ENCODE data around the gene TCEAL7. TPM values are rescaled to one million over a fixed set of nuclear protein-coding genes. Genes with fewer than 3 reads are reported as not detected.

Gene TCEAL7
- total RNA-seq, 1 experiment from 2014 or later, result 0.20 TPM

GRCh38 chrX:103344606-103345005 lies 14.6 kb downstream of the TCEAL7 start:
- no TSS peak for BruUV-seq (replicated peaks)
- RAD21 ChIA-PET (ENCODE audit: low non-redundant PET in 1 of 2, low total read pairs in 2 of 2, uncharacterized antibody in 2 of 2, unreplicated experiment in 2 of 2), result no interaction called here

More at GRCh38 chrX:103344606-103345005, 14.6 kb downstream of the TCEAL7 start:
- H3K4me3 ChIP-seq (replicated peaks in 1 of 2; ENCODE audit: low read depth in 1 of 2, low read length in 2 of 2), result no peak overlapping the region
- H3K4me2 ChIP-seq (ENCODE audit: low read length), result no peak overlapping the region
- no peaks in the 10 kb centered on the region for H3K4me1 ChIP-seq (ENCODE audit: control insufficient read depth in 1 of 2, insufficient read depth in 2 of 2, low read length in 2 of 2)
- ATAC-seq, result no peak
- no peaks in the 10 kb centered on the region for H3K36me3 ChIP-seq (ENCODE audit: control insufficient read depth in 1 of 2, insufficient read depth in 2 of 2, low read length in 2 of 2)
- no peak overlapping the region for H3K9ac ChIP-seq (ENCODE audit: low read length)
- CTCF ChIA-PET, result no interaction called here
- no peak overlapping the region for H2AFZ ChIP-seq (ENCODE audit: low read depth, low read length, poor library complexity, severe bottlenecking)
- no peak for DNase-seq (ENCODE audit: low read depth, low spot score)
- no peaks in the 10 kb centered on the region for H4K20me1 ChIP-seq (ENCODE audit: insufficient read depth)
- H3K9me2 ChIP-seq (ENCODE audit: insufficient read depth), result no peaks in the 10 kb centered on the region
- intact Hi-C loops (cut with micrococcal nuclease), result no loop called here
- POLR2A ChIA-PET, result no interaction called here
- H3K9me3 ChIP-seq (ENCODE audit: control insufficient read depth in 1 of 2, insufficient read depth in 1 of 2, low read depth in 1 of 2, low read length in 2 of 2), result no peaks in the 10 kb centered on the region
- TF ChIP-seq YY1 (IDR thresholded peaks at IDR 0.05; ENCODE audit: extremely low read depth, insufficient replicate concordance, low read depth, low read length) (no peak), ELF1 (IDR thresholded peaks at IDR 0.05; ENCODE audit: borderline replicate concordance, low read depth) (no peak), SIN3A (IDR thresholded peaks at IDR 0.05; ENCODE audit: low read depth) (no peak), EGR1 (IDR thresholded peaks at IDR 0.05; ENCODE audit: low read depth) (no peak), POLR2AphosphoS5 (IDR thresholded peaks at IDR 0.05; ENCODE audit: low read depth, low read length) (no peak), EZH2 (IDR thresholded peaks at IDR 0.05) (no peak), REST (IDR thresholded peaks at IDR 0.05; ENCODE audit: low read depth) (no peak), CBX3 (IDR thresholded peaks at IDR 0.05; ENCODE audit: low read depth) (no peak), TCF7L2 (IDR thresholded peaks at IDR 0.05; ENCODE audit: borderline replicate concordance, extremely low read depth, insufficient read depth, insufficient read length) (no peak)
- TF ChIP-seq, protein P1, sequence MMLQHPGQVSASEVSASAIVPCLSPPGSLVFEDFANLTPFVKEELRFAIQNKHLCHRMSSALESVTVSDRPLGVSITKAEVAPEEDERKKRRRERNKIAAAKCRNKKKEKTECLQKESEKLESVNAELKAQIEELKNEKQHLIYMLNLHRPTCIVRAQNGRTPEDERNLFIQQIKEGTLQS (IDR thresholded peaks at IDR 0.05), result no peak
- TF ChIP-seq, protein P2, sequence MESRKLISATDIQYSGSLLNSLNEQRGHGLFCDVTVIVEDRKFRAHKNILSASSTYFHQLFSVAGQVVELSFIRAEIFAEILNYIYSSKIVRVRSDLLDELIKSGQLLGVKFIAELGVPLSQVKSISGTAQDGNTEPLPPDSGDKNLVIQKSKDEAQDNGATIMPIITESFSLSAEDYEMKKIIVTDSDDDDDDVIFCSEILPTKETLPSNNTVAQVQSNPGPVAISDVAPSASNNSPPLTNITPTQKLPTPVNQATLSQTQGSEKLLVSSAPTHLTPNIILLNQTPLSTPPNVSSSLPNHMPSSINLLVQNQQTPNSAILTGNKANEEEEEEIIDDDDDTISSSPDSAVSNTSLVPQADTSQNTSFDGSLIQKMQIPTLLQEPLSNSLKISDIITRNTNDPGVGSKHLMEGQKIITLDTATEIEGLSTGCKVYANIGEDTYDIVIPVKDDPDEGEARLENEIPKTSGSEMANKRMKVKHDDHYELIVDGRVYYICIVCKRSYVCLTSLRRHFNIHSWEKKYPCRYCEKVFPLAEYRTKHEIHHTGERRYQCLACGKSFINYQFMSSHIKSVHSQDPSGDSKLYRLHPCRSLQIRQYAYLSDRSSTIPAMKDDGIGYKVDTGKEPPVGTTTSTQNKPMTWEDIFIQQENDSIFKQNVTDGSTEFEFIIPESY (IDR thresholded peaks at IDR 0.05; ENCODE audit: extremely low read depth, insufficient replicate concordance, low read length), result no peak
- TF ChIP-seq, protein P3, sequence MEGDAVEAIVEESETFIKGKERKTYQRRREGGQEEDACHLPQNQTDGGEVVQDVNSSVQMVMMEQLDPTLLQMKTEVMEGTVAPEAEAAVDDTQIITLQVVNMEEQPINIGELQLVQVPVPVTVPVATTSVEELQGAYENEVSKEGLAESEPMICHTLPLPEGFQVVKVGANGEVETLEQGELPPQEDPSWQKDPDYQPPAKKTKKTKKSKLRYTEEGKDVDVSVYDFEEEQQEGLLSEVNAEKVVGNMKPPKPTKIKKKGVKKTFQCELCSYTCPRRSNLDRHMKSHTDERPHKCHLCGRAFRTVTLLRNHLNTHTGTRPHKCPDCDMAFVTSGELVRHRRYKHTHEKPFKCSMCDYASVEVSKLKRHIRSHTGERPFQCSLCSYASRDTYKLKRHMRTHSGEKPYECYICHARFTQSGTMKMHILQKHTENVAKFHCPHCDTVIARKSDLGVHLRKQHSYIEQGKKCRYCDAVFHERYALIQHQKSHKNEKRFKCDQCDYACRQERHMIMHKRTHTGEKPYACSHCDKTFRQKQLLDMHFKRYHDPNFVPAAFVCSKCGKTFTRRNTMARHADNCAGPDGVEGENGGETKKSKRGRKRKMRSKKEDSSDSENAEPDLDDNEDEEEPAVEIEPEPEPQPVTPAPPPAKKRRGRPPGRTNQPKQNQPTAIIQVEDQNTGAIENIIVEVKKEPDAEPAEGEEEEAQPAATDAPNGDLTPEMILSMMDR (IDR thresholded peaks at IDR 0.05 in 2 of 3, conservative IDR thresholded peaks at IDR 0.05 in 1 of 3; ENCODE audit: borderline replicate concordance in 1 of 3, insufficient read depth in 1 of 3, low read depth in 2 of 3, low read length in 2 of 3), result no peak
- H3K27me3 ChIP-seq (ENCODE audit: insufficient read depth, low read length), result no peaks in the 10 kb centered on the region
- H3K27ac ChIP-seq (ENCODE audit: low read depth, low read length), result no peak overlapping the region
- H3K79me2 ChIP-seq (ENCODE audit: insufficient read depth, low read length), result no peaks in the 10 kb centered on the region
